Stimulated activated CD8-positive, alpha-beta memory T cell treated with anti-CD3 and anti-CD28 coated beads, Interleukin-15, amount 100 ng/mL, for 1 hour (primary cell): ENCODE results near the gene STON1.
"Not testable (repeated sequence)": the region's sequence is repeated elsewhere in the genome, so short reads cannot be mapped to it uniquely, and the experiment has no call there.

Source experiments
- DNase-seq: peaks from one replicate; pipeline ENCODE4 v3.0.0-alpha.2; 2020; ENCODE audit warnings: low read depth

Gene STON1

DNA sequence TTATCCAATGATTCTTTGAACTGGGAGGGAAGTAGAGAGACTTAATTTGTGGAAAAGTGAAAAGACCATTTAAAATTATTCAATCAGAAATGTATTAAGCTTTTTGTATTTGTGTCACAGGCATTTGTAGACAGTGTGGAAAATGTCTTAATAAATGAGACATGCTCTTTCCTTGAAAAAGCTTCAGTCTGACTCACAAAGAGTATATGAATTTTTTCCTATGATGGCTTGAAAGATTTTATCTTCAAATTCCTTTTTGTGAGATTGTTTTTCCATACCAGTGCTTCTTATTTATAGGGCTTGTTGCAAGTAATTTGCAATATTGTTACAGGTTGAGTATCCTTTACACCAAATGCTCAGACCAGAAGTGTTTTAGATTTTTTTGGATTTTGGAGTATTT lies 39.5 kb downstream of the STON1 start:
- no peak for DNase-seq

DNA sequence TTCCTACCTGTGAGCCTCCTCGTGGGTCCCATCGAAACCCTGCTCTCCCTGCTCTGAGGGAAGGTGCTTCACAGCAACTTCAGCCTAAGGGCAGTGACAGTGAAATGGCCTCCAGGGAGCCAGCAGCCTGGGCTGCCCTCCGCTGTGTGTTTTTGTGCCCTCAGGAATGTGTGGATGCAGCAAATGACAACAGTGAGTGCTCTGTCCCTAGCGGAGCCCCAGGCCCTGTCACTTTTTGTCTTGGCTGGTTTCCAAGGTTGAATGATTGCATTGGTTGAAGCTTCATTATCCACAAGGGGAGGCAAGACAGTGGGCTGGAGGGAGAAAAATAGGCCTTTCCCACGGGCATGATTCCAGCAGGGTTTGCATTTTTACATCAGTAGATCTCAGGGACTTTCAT lies 42.9 kb downstream of the STON1 start:
- no peak for DNase-seq

DNA sequence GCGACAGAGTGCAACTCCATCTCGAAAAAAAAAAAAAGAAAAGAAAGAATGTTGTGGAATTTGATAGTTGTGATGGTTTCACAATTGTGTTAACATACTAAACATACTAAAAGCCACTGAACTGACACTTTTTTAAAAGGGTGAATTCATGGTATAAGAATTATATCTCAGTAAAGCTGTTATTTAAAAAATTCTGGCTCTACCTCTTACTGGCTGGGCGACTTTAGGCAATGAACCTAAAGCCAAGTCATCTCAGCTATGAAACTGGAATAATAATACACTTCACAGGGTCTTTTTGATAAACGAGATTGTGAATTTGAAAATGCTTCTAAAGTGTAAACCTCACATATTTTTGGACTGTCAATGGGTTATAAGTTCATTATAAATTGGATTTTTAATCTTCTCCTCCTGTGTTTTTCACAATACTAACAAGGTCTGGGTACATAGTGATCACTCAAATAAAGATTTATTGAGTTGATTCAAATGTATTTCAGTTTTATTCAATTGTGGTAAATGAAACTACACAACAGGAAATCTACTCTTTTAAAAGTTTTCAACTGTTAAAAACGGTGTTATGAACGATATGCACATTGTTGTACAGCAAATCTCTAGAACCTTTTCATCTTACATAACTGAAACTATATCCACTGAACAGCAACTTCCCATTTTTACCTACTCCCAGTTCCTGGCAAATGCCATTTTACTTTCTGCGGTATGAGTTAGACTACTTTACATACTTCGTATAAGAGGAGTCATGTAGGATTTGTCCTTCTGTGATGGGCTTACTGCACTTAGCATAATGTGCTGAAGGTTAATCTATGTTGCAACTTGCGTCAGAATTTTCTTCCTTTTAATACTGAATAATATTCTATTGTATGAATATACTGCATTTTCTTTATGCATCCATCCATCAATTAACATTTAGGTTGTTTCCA lies 44.7 kb downstream of the STON1 start:
- DNase-seq, result no peak

DNA sequence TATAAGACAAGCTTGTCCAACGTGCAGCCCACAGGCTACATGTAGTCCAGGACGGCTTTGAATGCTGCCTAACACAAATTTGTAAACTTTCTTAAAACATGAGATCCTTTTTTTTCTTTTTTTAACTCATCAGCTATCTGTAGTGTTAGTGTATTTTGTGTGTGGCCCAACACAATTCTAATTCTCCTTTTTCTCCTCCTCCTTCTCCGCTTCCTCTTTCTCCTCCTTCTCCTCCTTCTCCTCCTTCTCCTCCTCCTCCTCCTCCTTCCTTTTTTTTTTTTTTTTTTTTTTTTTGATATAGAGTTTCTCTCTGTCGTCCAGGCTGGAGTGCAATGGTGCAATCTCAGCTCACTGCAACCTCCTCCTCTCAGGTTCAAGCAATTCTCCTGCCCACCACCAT lies 48.4 kb downstream of the STON1 start:
- DNase-seq, result no peak

DNA sequence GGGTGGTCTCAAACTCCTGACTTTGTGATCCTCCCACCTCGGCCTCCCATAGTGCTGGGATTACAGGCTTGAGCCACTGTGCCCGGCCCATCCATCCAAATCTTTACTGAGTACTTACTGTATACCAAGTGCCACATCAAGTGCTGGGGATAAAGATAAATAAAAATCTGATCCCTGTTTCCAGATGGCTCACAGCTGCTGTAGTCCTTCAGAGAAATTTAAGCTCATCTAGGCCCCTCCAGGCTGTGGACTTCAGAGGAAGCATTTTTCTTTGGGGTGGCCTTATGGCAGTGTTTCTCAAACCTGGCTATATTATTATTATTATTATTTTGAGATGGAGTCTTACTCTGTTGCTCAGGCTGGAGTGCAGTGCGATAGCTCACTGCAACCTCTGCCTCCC lies 54.0 kb downstream of the STON1 start:
- DNase-seq, result no peak

DNA sequence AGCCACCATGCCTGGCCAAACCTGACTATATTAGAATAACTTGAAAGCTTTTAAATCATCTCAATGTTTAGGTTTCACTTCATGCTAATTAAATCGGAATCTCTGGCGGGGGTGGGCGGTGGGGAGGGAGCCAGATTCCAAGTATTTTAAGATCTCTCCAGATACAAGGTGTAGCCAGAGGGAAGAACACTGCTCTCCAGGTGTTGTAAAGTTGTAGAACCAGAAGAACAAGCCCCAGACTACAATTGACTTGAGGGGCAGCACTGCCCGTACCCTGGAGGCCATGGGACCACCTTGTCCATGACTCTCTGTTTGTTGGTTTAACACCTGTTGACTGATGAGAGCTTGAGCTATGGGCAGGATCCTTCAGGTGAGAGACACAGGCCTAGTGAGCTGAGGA lies 54.6 kb downstream of the STON1 start:
- no peak for DNase-seq

DNA sequence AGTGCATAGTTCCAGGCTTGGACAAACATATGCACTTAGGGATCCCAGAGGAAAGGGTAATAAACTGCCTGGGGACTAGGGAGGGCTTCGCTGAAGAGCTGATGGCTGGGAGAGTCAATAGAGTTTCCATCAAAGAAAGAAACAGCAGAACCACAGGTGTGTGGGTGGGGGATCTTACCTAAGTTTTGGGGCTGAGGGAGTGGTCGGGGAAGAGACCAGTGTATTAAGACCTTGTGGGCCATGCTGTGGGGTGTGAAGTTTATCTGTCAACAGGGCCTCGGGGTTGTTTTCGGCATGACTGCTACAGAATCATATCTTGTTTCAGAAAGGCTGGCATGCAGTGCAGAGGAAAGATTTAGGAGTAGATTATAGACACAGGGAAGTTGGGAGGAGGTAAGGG lies 56.5 kb downstream of the STON1 start:
- DNase-seq, result no peak

DNA sequence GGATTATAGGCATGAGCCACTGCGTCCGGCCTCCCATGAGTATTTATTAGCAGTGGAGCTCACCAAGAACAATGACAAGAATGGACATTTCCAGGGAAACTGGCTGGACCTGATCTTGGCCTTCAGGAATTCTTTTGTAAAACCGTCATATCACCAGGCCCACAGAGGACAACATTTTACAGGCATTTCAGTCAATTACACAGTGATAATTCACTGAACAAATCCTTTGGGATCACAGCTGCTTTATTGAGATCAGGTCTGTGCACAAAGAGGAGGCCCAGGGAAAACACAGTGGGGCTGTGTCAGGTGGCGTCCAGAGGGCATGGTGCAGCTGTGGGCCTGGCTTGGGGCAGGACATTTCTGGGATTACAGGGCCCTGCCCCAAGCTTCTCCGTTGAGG lies 57.6 kb downstream of the STON1 start:
- DNase-seq, result no peak

DNA sequence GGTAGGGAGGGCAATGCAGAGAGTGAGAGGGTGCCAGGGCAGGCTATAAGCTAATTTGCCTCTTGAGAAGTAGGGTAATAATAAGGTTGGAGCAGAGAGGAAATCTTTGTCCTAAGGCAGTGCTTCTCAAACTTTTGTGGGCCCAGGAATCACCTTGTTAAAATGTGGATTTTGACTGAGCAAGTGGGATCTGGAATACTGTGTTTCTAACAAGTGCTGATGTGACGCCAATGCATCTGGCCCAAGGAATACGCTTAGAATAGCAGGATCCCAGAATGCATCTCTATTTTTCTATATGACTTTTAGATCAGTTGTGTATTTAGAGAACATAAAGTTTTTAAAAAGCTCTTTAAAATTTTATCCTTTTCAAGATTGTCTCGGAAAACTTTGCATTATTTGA lies 58.0 kb downstream of the STON1 start:
- no peak for DNase-seq

DNA sequence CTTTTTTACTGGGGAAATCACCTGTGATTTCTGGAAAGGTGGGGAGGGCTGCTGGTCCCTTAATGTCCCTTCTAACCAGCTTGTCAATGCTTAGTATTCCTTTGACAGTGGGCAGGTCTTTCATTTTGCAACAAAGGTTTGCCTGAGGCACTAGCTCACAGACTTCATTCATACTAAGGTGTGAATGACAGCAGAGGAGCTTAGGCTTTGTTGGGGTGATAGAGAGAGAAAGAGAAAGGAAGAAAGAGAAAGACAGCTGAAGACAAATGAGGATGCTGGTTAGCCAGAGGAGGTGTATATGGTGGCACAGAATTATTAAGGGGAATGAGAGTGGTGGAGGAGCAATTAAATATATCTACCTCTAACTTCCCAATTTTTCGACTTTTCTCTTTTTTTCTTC lies 58.8 kb downstream of the STON1 start:
- no peak for DNase-seq

DNA sequence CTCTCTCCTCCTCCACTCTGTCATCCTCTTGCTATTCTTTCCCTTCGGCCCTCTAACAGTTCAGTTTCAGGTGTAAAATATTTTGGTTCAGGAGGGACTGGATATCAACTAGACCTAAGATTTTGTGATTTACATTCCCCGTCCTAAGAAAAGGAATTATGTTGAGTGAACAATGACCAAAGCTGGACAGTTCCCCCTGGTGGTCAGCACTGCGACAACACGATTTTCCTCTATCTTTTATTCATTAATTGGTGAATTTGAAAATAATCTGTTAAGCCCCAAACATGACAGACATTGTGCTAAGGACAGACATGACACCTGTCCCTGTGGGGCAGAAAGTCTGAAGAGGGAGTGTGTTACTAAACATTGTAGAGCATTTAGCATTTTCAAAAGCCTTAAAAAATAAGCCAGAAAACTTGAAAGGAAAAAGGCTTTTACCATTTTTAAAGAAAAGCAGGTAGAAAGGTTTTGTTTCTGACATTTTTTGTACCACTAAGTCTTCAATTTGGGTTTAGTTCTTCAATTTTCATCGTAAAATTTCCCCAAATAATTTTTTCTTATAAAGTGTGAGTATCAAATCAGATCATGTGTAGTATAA lies 59.3 kb downstream of the STON1 start:
- no peak for DNase-seq

DNA sequence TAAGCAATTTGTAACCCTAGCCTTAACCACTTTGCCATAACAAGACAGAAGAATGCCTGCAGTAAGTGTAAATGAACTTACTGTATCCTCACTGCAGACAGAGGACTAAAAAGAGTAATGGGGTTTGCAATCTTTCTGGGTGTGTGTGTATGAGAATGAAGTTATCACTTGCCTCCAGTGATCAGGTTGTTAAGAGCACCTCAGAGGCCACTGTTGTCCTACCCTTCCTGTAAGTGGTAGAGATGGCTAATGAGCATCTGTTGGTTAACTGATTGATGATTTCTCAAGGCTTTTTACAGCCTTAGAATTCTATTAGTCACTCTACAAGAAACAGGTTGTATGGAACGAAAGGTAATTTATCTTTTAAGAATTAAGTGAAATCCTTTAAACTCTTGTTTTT lies 60.1 kb downstream of the STON1 start:
- DNase-seq, result no peak

DNA sequence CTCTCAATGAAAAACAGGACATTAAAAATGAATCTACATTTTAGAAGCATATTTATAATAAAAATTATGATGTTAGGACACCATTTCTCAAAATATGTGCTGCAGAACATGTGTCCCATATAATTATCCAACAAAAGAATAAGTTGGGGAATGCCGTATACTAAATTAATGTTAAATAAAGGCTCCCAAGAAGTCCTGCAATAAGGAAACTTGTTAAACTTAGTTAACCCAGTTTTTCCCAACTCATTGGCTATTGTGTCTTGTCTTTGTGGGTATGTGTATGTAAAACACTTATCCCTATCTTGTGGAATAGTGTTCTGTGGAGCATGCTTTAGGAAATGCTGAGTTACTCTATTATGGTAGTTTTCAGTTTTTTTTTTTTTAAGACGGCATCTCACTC lies 62.1 kb downstream of the STON1 start:
- no peak for DNase-seq

DNA sequence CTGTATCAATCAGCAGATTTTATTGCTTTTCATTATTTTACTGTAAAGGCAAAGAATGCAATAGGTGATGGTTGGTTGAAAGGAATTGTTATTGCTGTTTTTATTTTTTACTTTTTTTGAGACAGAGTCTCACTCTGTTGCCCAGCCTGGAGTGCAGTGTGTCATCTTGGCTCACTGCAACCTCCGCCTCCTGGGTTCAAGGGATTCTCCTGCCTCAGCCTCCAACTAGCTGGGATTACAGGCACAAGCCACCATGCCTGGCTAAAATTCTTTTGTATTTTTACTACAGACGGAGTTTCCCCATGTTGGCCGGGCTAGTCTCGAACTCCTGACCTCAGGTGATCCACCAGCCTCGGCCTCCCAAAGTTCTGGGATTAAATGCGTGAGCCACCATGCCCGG lies 66.8 kb downstream of the STON1 start:
- not testable (repeated sequence) for DNase-seq

DNA sequence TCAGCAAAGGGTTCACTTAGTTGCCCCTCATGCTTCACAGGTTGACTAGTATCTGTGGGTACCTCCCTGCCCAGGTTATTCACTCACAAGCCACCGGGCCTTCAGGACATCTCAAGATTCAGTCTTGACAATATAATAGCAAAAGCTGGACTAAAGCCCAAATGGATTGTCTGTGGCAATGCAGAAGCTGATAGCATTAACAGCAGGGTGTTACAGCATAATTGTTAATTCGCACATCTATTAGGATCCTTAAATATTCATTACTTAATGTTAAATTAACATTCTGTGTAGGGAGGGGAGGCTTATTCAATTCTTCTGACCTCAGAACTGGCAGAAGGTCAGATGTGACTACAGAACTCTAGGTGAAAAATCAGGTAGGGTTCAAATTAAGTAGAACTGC lies 67.5 kb downstream of the STON1 start:
- DNase-seq, result no peak

DNA sequence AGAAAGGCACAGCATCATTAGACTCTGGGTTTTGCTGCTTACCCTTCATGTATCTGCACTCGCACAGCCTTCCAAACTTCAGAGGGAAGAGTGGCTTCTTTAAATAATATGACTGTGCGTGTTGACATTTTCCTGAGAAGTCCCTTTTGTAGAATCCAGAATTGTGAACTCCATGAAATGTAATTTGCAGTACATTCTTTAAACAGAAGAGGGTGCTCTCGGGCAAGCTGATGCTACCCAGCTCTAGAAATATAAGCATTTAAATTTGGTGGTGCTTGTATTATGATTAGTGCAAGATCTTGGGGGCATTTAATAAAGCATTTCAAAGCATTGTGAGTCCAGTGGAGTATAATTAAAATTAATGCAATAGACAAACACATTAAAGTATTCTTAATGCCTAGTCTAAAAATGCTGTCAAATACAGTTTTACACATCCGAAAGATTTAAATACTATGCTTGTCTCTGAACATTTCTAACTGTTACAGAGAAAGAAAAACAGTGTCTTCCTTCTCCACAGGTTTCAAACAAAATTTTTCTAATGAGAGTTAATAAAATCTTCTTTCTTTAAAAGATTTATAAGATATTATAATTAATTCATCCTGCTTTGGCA lies 70.4 kb downstream of the STON1 start:
- no peak for DNase-seq

DNA sequence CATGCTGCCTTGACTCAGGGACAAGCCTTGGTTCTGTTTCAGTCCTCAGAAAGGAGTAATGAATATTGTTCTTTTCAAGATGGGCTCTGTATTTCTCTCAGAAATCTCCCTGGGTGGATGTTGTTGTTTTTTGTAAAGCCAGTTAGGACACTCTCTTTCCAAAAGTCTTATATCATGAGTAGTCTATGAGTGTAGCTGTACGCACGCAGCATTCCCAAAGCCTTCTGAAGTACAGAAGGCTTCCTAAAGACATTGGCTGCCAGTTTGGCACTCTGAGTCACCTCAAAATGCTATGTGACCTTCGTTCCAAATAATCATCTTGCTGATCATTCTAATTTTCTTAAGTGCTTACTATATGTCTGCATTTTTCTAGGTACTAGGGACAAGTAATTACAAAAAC lies 71.0 kb downstream of the STON1 start:
- no peak for DNase-seq

DNA sequence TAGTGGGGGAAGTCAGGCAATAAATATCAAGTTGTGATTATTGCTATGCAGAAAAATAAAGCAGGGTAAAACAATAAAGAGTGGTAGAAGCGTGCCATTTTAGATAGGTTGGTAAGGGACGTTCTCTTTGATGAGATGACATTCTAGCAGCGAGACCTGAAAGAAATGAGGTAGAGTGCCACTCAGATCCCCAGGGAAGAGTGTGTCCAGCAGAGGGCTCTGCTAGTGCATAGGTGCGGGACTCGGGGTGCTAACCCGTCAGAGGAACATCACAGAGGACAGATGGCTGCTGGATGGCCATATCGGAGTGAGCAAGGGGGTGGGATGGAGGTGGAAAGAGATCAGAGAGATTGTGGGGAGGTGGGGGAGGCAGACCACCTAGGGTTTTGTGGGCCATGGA lies 71.4 kb downstream of the STON1 start:
- no peak for DNase-seq

DNA sequence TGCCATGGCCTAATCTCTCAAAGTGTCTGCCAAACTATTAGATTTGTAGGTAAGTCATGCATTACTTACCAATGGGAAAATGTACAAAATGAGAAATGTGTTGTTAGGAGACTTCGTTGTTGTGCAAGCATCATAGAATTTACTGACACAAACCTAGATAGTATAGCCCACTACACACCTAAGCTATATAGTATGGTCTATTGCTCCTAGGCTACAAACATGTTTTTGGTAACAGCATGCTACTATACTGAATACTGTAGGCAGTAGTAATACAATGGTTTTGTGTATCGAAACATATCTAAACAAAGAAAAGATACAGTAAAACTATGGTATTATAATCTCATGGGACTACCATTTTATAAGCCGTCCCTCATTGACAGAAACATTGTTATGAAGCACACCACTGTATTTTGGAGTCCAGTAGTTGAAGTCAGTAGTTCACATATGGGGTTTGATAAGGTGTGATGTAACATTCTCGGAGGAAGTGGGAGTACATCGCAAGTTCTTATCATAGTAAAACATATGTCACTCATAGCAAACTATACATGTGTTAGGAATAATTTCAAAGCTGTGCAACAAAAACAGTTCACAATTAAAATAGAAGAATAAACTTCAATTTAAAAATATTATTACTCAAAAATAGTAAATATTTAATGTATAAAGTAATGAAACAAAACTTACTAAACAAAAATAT lies 75.7 kb downstream of the STON1 start:
- no peak for DNase-seq

DNA sequence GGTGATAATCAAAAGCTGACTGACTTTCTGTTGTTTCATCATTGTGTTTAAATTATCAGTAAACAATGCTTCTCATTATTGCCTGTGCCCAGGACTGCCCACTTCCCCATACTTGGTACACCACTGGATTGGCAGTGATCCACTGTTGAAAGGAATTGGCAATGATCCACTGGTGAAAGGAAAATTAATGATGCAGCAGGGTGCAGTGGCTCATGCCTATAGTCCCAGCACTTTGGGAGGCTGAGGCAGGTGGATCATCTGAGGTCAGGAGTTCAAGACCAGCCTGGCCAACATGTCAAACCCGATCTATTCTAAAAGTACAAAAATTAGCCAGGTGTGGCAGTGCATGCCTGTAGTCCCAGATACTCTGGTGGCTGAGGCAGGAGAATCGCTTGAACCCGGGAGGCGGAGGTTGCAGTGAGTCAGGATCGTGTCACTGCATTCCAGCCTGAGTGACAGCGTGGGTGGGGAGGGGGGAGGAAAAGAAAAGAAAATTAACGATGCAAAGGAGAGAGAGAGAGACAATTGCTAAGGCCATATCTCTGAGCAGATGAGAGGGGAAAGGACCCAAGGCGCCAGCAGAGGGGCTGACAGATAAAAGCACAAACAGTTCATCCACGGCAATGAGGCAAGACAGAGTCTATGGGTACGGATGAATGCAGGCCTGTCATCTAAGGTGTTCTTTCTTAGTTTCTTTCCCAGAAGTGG lies 77.5 kb downstream of the STON1 start:
- DNase-seq, result no peak

DNA sequence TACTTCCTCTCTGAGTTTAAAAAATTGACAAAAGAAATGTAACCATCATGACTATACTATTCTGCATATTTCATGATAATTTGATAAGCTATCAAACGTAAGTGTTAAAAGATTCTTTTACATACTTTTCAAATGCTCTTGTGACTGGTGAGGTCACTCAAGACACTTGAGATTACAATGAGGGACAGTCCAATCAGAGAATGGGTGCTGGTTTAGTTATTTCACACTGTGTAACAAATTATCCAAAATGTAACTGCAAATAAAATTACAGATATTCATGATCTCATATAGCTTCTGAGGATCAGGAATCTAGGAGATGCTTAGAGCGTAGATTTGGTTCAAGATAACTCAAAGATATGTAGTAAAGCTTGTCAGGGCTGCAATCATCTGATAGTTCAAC lies 83.3 kb downstream of the STON1 start:
- no peak for DNase-seq

DNA sequence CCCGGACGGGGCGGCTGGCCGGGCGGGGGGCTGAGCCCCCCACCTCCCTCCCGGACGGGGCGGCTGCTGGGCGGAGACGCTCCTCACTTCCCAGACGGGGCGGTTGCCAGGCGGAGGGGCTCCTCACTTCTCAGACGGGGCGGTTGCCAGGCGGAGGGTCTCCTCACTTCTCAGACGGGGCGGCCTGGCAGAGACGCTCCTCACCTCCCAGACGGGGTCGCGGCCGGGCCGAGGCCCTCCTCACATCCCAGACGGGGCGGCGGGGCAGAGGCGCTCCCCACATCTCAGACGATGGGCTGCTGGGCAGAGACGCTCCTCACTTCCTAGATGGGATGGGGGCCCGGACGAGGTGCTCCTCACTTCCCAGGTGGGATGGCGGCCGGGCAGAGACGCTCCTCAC lies 84.6 kb downstream of the STON1 start:
- not testable (repeated sequence) for DNase-seq
